GM18909 (cell line): Measurements from ENCODE around the gene R3HDM4.

Source experiments
- ATAC-seq: cut with Tn5 transposase; IDR thresholded peaks from one replicate; pipeline ENCODE4 v1.9.1; 2021; ENCODE audit warnings: mild to moderate bottlenecking; ENCODE audit not compliant: unreplicated experiment, poor library complexity

R3HDM4 gene

GRCh38 chr19:947707-948539 is 34.9 kb upstream of the R3HDM4 start:
- ATAC-seq = peak; percentile 66

- no peak for ATAC-seq
Observed at GRCh38 chr19:947090-947706, 34.2 kb upstream of the R3HDM4 start.

- no peak for ATAC-seq
Observed at GRCh38 chr19:945401-946252, 32.6 kb upstream of the R3HDM4 start.

- no peak for ATAC-seq
Observed at GRCh38 chr19:944663-945241, 31.7 kb upstream of the R3HDM4 start.

GRCh38 chr19:944171-944567 is 31.1 kb upstream of the R3HDM4 start:
- no peak for ATAC-seq

- ATAC-seq = no peak
Observed at GRCh38 chr19:943551-944170, 30.6 kb upstream of the R3HDM4 start.

- ATAC-seq = no peak
Observed at GRCh38 chr19:942133-942645, 29.2 kb upstream of the R3HDM4 start.

- no peak for ATAC-seq
Observed at GRCh38 chr19:941292-942132, 28.5 kb upstream of the R3HDM4 start.

- ATAC-seq = peak; percentile 54
Observed at GRCh38 chr19:940591-941291, 27.7 kb upstream of the R3HDM4 start.

- no peak for ATAC-seq
Observed at GRCh38 chr19:939922-940321, 26.9 kb upstream of the R3HDM4 start.

GRCh38 chr19:939439-939838 is 26.4 kb upstream of the R3HDM4 start:
- no peak for ATAC-seq

GRCh38 chr19:938233-938923 is 25.4 kb upstream of the R3HDM4 start:
- ATAC-seq = no peak

GRCh38 chr19:937259-937694 is 24.3 kb upstream of the R3HDM4 start:
- ATAC-seq = no peak

GRCh38 chr19:936175-936546 is 23.1 kb upstream of the R3HDM4 start:
- ATAC-seq = no peak

- ATAC-seq = no peak
Observed at GRCh38 chr19:934865-935479, 22.0 kb upstream of the R3HDM4 start.

GRCh38 chr19:934197-934840 is 21.3 kb upstream of the R3HDM4 start:
- no peak for ATAC-seq

GRCh38 chr19:933553-933882 is 20.5 kb upstream of the R3HDM4 start:
- ATAC-seq = no peak
